Neural cell (in vitro differentiated cells): ENCODE measurements around the gene CNTN4. TPM values are rescaled to one million over a fixed set of nuclear protein-coding genes. Genes with fewer than 3 reads are reported as not detected.

Experiments
- H2AFZ ChIP-seq: fragments of 200-600, 300-800 bp; sonication (generic), shearing (Covaris generic); 2 replicates; pipeline ENCODE4 v1.6.0; 2014; ENCODE audit warnings: low read depth, mild to moderate bottlenecking, antibody characterized with exemption, low read length, moderate library complexity
- H3F3A ChIP-seq: fragments of 200-600 bp; shearing (Covaris generic); 2 replicates; pipeline ENCODE4 v1.6.1; 2016; ENCODE audit warnings: mild to moderate bottlenecking, moderate library complexity, mixed read lengths, antibody characterized with exemption, low read length; ENCODE audit not compliant: insufficient read depth, poor library complexity, severe bottlenecking
- H3K27ac ChIP-seq: fragments of 200-600, 300-800 bp; sonication (generic), shearing (Covaris generic); 2 replicates; pipeline ENCODE4 v1.5.1; 2014; ENCODE audit warnings: mild to moderate bottlenecking, low read length, moderate library complexity
- H3K27me3 ChIP-seq: fragments of 300-800, 200-600 bp; sonication (generic), shearing (Covaris generic); 2 replicates; pipeline ENCODE4 v1.6.0; 2014; ENCODE audit warnings: mild to moderate bottlenecking, low read depth, low read length, moderate library complexity; ENCODE audit not compliant: insufficient read depth
- H3K36me3 ChIP-seq: fragments of 300-800, 200-600 bp; sonication (generic), shearing (Covaris generic); 2 replicates; pipeline ENCODE4 v1.5.1; 2014; ENCODE audit warnings: mild to moderate bottlenecking, antibody characterized with exemption, low read length, moderate library complexity; ENCODE audit not compliant: insufficient read depth
- H3K4me2 ChIP-seq: fragments of 300-800, 200-600 bp; sonication (generic), shearing (Covaris generic); 2 replicates; pipeline ENCODE4 v1.6.0; 2014; ENCODE audit warnings: mild to moderate bottlenecking, low read length
- H3K4me3 ChIP-seq: fragments of 300-800, 200-600 bp; sonication (generic), shearing (Covaris generic); 2 replicates; pipeline ENCODE4 v1.5.1; 2014; ENCODE audit warnings: mild to moderate bottlenecking, low read length, moderate library complexity
- H3K79me2 ChIP-seq: fragments of 200-600 bp; shearing (Covaris generic); replicated peaks from 2 replicates; pipeline ENCODE4 v1.6.0; 2014; ENCODE audit warnings: mild to moderate bottlenecking, low read length, moderate library complexity; ENCODE audit not compliant: insufficient read depth
- H3K9ac ChIP-seq: fragments of 300-800, 200-600 bp; sonication (generic), shearing (Covaris generic); 2 replicates; pipeline ENCODE4 v1.6.1; 2016; ENCODE audit warnings: mild to moderate bottlenecking, low read length, mixed read lengths
- H3K9me2 ChIP-seq: fragments of 200-600 bp; shearing (Covaris generic); 2 replicates; pipeline ENCODE4 v1.6.1; 2016; ENCODE audit warnings: mild to moderate bottlenecking, low read length, mixed read lengths; ENCODE audit not compliant: insufficient read depth
- H3K9me3 ChIP-seq: fragments of 200-600, 300-800 bp; sonication (generic), shearing (Covaris generic); 2 replicates; pipeline ENCODE4 v1.6.1; 2016; ENCODE audit warnings: mild to moderate bottlenecking, mixed run types, low read length, moderate library complexity, mixed read lengths
- H4K20me1 ChIP-seq: fragments of 200-600 bp; shearing (Covaris generic); 2 replicates; pipeline ENCODE4 v1.6.1; 2016; ENCODE audit warnings: mild to moderate bottlenecking, mixed run types; ENCODE audit not compliant: insufficient read depth
- EP300 ChIP-seq: fragments of 450-650 bp; conservative IDR thresholded peaks from 2 replicates; pipeline ENCODE4 v1.6.1; 2014; ENCODE audit warnings: antibody characterized with exemption, mild to moderate bottlenecking, moderate library complexity; ENCODE audit not compliant: poor library complexity, severe bottlenecking
- EZH2 ChIP-seq: fragments of 200-600, 300-800 bp; shearing (Covaris generic), sonication (generic); IDR thresholded peaks from 2 replicates; pipeline ENCODE4 v1.6.1; 2014; ENCODE audit warnings: antibody characterized with exemption, low read length, borderline replicate concordance, mild to moderate bottlenecking; ENCODE audit not compliant: insufficient read depth, poor library complexity, severe bottlenecking
- MXI1 ChIP-seq: fragments of 450-650 bp; conservative IDR thresholded peaks from 2 replicates; pipeline ENCODE4 v1.6.1; 2014; ENCODE audit warnings: antibody characterized with exemption, mild to moderate bottlenecking; ENCODE audit not compliant: poor library complexity, severe bottlenecking
- POLR2AphosphoS5 ChIP-seq: IDR thresholded peaks from 2 replicates; pipeline ENCODE4 v1.6.1; 2012
- RAD21 ChIP-seq: fragments of 450-650 bp; conservative IDR thresholded peaks from 2 replicates; pipeline ENCODE4 v1.6.1; 2014; ENCODE audit warnings: antibody characterized with exemption, mild to moderate bottlenecking, moderate library complexity
- SMC3 ChIP-seq: fragments of 450-650 bp; conservative IDR thresholded peaks from 2 replicates; pipeline ENCODE4 v1.6.1; 2014; ENCODE audit warnings: antibody characterized with exemption, mild to moderate bottlenecking, moderate library complexity; ENCODE audit not compliant: poor library complexity
- TAF1 ChIP-seq: IDR thresholded peaks from 2 replicates; pipeline ENCODE4 v1.6.1; 2012; ENCODE audit warnings: low read depth
- polyA plus RNA-seq: library from polyadenylated mRNA; depleted of rRNA; stranded (reverse); fragments of >200 nt; gene quantifications from 2 replicates; pipeline ENCODE4 v1.2.3, GENCODE V29; 2014
- TF ChIP-seq, protein P1 (sequence below): fragments of 450-650 bp; IDR thresholded peaks from 2 replicates; pipeline ENCODE4 v1.5.1; 2014; ENCODE audit warnings: antibody characterized with exemption, mild to moderate bottlenecking, moderate library complexity; ENCODE audit not compliant: poor library complexity, severe bottlenecking
- TF ChIP-seq, protein P2 (sequence below): IDR thresholded peaks from 2 replicates; pipeline ENCODE4 v1.6.1; 2012; ENCODE audit warnings: borderline replicate concordance

The CNTN4 gene
- polyA plus RNA-seq, 1 donor from 2014 or later, result 10.6 TPM

DNA sequence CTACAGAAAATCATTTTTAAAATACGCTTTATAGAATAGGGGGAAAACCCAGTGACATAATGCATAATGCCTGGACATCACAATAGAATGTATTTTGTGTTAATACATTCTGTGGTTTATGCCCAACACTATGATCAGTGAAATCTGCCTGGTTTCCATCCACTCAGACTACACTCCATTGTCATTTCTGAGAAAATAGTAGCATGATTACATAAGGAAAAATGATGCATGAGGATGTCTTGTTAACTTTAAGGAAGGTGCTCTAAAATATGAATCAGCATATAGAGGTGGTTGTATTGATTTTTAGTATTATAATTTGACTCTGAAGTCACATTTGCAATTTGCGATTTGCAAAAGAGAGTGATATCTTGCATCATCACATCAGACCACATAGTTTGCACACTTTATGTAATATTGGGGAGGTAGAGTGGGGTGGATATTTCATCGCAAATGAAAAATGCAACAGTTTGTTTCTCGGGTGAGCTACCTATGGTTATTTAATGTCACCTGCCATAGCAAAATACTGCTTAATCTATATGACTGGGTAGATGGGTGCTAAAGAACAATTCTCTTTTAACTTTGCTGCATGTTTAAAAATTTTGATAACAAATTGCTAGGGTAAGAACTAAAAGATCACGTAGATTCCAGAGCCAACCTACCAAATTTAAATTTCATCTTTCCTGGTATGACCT lies 607.6 kb downstream of the CNTN4 start:
- H3K9me3 ChIP-seq, result no peaks in the 10 kb centered on the region
- no peak overlapping the region for H3K27ac ChIP-seq
- no peaks in the 10 kb centered on the region for H3K27me3 ChIP-seq
- H2AFZ ChIP-seq, result no peak overlapping the region
- no peaks in the 10 kb centered on the region for H3K36me3 ChIP-seq
- no peak overlapping the region for H3K9ac ChIP-seq
- H3F3A ChIP-seq, result no peaks in the 10 kb centered on the region
- no peak overlapping the region for H3K4me3 ChIP-seq
- TF ChIP-seq SMC3 (no peak), TAF1 (no peak), RAD21 (no peak), MXI1 (no peak), POLR2AphosphoS5 (no peak), EZH2 (no peak), EP300 (no peak)
- TF ChIP-seq, protein P1, sequence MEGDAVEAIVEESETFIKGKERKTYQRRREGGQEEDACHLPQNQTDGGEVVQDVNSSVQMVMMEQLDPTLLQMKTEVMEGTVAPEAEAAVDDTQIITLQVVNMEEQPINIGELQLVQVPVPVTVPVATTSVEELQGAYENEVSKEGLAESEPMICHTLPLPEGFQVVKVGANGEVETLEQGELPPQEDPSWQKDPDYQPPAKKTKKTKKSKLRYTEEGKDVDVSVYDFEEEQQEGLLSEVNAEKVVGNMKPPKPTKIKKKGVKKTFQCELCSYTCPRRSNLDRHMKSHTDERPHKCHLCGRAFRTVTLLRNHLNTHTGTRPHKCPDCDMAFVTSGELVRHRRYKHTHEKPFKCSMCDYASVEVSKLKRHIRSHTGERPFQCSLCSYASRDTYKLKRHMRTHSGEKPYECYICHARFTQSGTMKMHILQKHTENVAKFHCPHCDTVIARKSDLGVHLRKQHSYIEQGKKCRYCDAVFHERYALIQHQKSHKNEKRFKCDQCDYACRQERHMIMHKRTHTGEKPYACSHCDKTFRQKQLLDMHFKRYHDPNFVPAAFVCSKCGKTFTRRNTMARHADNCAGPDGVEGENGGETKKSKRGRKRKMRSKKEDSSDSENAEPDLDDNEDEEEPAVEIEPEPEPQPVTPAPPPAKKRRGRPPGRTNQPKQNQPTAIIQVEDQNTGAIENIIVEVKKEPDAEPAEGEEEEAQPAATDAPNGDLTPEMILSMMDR, result no peak
- TF ChIP-seq, protein P2, sequence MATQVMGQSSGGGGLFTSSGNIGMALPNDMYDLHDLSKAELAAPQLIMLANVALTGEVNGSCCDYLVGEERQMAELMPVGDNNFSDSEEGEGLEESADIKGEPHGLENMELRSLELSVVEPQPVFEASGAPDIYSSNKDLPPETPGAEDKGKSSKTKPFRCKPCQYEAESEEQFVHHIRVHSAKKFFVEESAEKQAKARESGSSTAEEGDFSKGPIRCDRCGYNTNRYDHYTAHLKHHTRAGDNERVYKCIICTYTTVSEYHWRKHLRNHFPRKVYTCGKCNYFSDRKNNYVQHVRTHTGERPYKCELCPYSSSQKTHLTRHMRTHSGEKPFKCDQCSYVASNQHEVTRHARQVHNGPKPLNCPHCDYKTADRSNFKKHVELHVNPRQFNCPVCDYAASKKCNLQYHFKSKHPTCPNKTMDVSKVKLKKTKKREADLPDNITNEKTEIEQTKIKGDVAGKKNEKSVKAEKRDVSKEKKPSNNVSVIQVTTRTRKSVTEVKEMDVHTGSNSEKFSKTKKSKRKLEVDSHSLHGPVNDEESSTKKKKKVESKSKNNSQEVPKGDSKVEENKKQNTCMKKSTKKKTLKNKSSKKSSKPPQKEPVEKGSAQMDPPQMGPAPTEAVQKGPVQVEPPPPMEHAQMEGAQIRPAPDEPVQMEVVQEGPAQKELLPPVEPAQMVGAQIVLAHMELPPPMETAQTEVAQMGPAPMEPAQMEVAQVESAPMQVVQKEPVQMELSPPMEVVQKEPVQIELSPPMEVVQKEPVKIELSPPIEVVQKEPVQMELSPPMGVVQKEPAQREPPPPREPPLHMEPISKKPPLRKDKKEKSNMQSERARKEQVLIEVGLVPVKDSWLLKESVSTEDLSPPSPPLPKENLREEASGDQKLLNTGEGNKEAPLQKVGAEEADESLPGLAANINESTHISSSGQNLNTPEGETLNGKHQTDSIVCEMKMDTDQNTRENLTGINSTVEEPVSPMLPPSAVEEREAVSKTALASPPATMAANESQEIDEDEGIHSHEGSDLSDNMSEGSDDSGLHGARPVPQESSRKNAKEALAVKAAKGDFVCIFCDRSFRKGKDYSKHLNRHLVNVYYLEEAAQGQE, result no peak
- H3K4me2 ChIP-seq, result no peak overlapping the region
- H3K9me2 ChIP-seq, result no peaks in the 10 kb centered on the region
- no peaks in the 10 kb centered on the region for H3K79me2 ChIP-seq
- H4K20me1 ChIP-seq, result no peaks in the 10 kb centered on the region

DNA sequence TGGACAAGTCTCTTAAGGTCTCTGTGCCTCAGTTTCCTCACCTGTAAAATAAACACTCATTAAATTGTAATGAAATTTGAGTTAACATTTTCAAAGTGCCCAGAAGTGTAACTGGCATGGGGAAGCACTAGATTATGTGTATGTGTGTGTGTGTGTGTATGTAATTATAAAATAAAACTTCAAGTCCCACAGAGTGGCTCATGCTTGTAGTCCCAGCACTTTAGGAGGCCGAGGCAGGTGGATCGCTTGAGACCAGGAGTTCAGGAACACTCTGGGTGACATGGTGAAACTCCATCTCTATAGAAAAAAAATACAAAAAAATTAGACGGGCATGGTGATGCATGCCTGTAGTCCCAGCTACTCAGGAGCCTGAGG lies 608.2 kb downstream of the CNTN4 start:
- Histone ChIP-seq H3K9me3 (no peaks in the 10 kb centered on the region), H3K9me2 (no peaks in the 10 kb centered on the region), H3K79me2 (no peaks in the 10 kb centered on the region), H4K20me1 (no peaks in the 10 kb centered on the region), H3K4me3 (no peak overlapping the region), H3K4me2 (no peak overlapping the region), H3K9ac (no peak overlapping the region), H3F3A (no peaks in the 10 kb centered on the region), H3K27ac (no peak overlapping the region), H3K36me3 (no peaks in the 10 kb centered on the region), H2AFZ (no peak overlapping the region), H3K27me3 (no peaks in the 10 kb centered on the region)
- TF ChIP-seq RAD21 (no peak), SMC3 (no peak), POLR2AphosphoS5 (no peak), EZH2 (no peak), EP300 (no peak), MXI1 (no peak), TAF1 (no peak)
- TF ChIP-seq, protein P1, result no peak
- TF ChIP-seq, protein P2, result no peak
